ENCODE measurements around the gene UNKL. TPM values are rescaled to one million over a fixed set of nuclear protein-coding genes. Genes with fewer than 3 reads are reported as not detected.
"Not testable (repeated sequence)": the region's sequence is repeated elsewhere in the genome, so short reads cannot be mapped to it uniquely, and the experiment has no call there.

Gene UNKL
- total RNA-seq, 2 donors from 2014 or later: 46.4 to 48.3 TPM

GRCh38 chr16:1330260-1330914 is 84.1 kb downstream of the UNKL start:
- WGBS, 2 experiments (ENCODE audit: insufficient coverage in 1 of 2, insufficient read length in 1 of 2): 86 to 91% methylated on average over 8 to 17 of the region's 17 CpGs
- Mint-ChIP-seq H3K27ac (no peak overlapping the region), H3K4me1 (peaks cover 10% of the 10 kb centered on the region), H3K4me3 (no peak overlapping the region), H3K9me3 (peaks cover 2% of the 10 kb centered on the region), H3K27me3 (ENCODE audit: insufficient read depth) (peaks cover 19% of the 10 kb centered on the region), H3K36me3 (ENCODE audit: low read depth) (no peaks in the 10 kb centered on the region)
- Histone ChIP-seq H3K27me3 (ENCODE audit: control insufficient read depth, insufficient read depth, low read length, poor library complexity, severe bottlenecking) (peaks cover 29% of the 10 kb centered on the region), H3K9ac (ENCODE audit: extremely low read depth, low read length, poor library complexity, severe bottlenecking) (no peak overlapping the region), H3K27ac (ENCODE audit: low read depth, low read length) (no peak overlapping the region), H3K9me3 (ENCODE audit: control insufficient read depth, low read length) (no peaks in the 10 kb centered on the region), H3K4me3 (ENCODE audit: low read length) (no peak overlapping the region), H3K4me1 (ENCODE audit: control insufficient read depth, insufficient read depth, low read length) (peaks cover 11% of the 10 kb centered on the region), H3K36me3 (ENCODE audit: control insufficient read depth, insufficient read depth, low read length) (no peaks in the 10 kb centered on the region)
- TF ChIP-seq, protein P1, sequence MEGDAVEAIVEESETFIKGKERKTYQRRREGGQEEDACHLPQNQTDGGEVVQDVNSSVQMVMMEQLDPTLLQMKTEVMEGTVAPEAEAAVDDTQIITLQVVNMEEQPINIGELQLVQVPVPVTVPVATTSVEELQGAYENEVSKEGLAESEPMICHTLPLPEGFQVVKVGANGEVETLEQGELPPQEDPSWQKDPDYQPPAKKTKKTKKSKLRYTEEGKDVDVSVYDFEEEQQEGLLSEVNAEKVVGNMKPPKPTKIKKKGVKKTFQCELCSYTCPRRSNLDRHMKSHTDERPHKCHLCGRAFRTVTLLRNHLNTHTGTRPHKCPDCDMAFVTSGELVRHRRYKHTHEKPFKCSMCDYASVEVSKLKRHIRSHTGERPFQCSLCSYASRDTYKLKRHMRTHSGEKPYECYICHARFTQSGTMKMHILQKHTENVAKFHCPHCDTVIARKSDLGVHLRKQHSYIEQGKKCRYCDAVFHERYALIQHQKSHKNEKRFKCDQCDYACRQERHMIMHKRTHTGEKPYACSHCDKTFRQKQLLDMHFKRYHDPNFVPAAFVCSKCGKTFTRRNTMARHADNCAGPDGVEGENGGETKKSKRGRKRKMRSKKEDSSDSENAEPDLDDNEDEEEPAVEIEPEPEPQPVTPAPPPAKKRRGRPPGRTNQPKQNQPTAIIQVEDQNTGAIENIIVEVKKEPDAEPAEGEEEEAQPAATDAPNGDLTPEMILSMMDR (conservative IDR thresholded peaks at IDR 0.05): peak; percentile 94
- DNase-seq: peak; percentile 88

GRCh38 chr16:1328961-1329360 is 85.5 kb downstream of the UNKL start:
- not testable (repeated sequence) for H3K4me1 Mint-ChIP-seq; DNase-seq; H3K4me3 ChIP-seq (ENCODE audit: low read length); H3K9me3 Mint-ChIP-seq; H3K27ac ChIP-seq (ENCODE audit: low read depth, low read length); H3K36me3 Mint-ChIP-seq (ENCODE audit: low read depth); H3K9me3 ChIP-seq (ENCODE audit: control insufficient read depth, low read length); H3K27me3 Mint-ChIP-seq (ENCODE audit: insufficient read depth); H3K9ac ChIP-seq (ENCODE audit: extremely low read depth, low read length, poor library complexity, severe bottlenecking); H3K27ac Mint-ChIP-seq; H3K4me3 Mint-ChIP-seq
- Histone ChIP-seq H3K4me1 (ENCODE audit: control insufficient read depth, insufficient read depth, low read length) (peaks cover 11% of the 10 kb centered on the region), H3K27me3 (ENCODE audit: control insufficient read depth, insufficient read depth, low read length, poor library complexity, severe bottlenecking) (peaks cover 14% of the 10 kb centered on the region), H3K36me3 (ENCODE audit: control insufficient read depth, insufficient read depth, low read length) (peaks cover 11% of the 10 kb centered on the region)
- WGBS, 2 experiments (ENCODE audit: insufficient coverage in 1 of 2, insufficient read length in 1 of 2): 95 to 98% methylated on average over 8 to 10 of the region's 10 CpGs

GRCh38 chr16:1328136-1328535 is 86.4 kb downstream of the UNKL start:
- not testable (repeated sequence) for H3K9me3 ChIP-seq (ENCODE audit: control insufficient read depth, low read length); H3K9me3 Mint-ChIP-seq; DNase-seq; H3K4me3 Mint-ChIP-seq; H3K27ac ChIP-seq (ENCODE audit: low read depth, low read length); H3K4me3 ChIP-seq (ENCODE audit: low read length); H3K27ac Mint-ChIP-seq; H3K27me3 Mint-ChIP-seq (ENCODE audit: insufficient read depth); H3K27me3 ChIP-seq (ENCODE audit: control insufficient read depth, insufficient read depth, low read length, poor library complexity, severe bottlenecking); H3K4me1 Mint-ChIP-seq; H3K9ac ChIP-seq (ENCODE audit: extremely low read depth, low read length, poor library complexity, severe bottlenecking)
- Histone ChIP-seq H3K4me1 (ENCODE audit: control insufficient read depth, insufficient read depth, low read length) (peaks cover 11% of the 10 kb centered on the region), H3K36me3 (ENCODE audit: control insufficient read depth, insufficient read depth, low read length) (peaks cover 13% of the 10 kb centered on the region)
- H3K36me3 Mint-ChIP-seq (ENCODE audit: low read depth): peaks cover 14% of the 10 kb centered on the region
- 91 to 93% methylated on average over 16 to 20 of the region's 20 CpGs for WGBS, 2 experiments (ENCODE audit: insufficient coverage in 1 of 2, insufficient read length in 1 of 2)

DNA sequence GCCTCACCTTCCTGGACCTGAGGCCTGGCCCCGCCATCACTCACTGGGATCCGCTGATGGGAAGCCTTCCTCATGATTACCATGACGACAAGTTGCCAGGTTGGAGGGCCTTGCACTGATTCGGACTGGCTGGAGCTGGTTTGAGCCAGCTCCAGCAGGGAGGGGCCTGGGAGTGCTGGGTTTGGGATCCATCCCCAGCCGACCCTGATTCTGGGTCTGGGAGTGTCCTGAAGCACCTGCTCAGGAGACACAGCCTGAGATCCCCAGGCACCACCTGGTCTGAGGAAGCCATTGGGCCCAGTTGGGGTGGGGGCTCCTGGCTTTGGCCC is 86.9 kb downstream of the UNKL start:
- Mint-ChIP-seq H3K27me3 (ENCODE audit: insufficient read depth) (peaks cover 3% of the 10 kb centered on the region), H3K9me3 (peaks cover 2% of the 10 kb centered on the region), H3K4me3 (no peak overlapping the region), H3K36me3 (ENCODE audit: low read depth) (peaks cover 16% of the 10 kb centered on the region), H3K27ac (no peak overlapping the region), H3K4me1 (peaks cover 7% of the 10 kb centered on the region)
- H3K4me3 ChIP-seq (ENCODE audit: low read length): no peak overlapping the region
- H3K9ac ChIP-seq (ENCODE audit: extremely low read depth, low read length, poor library complexity, severe bottlenecking): no peak overlapping the region
- TF ChIP-seq, protein P1 (conservative IDR thresholded peaks at IDR 0.05): no peak
- H3K4me1 ChIP-seq (ENCODE audit: control insufficient read depth, insufficient read depth, low read length): peaks cover 5% of the 10 kb centered on the region
- no peak for DNase-seq
- H3K9me3 ChIP-seq (ENCODE audit: control insufficient read depth, low read length): no peaks in the 10 kb centered on the region
- H3K27ac ChIP-seq (ENCODE audit: low read depth, low read length): no peak overlapping the region
- H3K27me3 ChIP-seq (ENCODE audit: control insufficient read depth, insufficient read depth, low read length, poor library complexity, severe bottlenecking): peaks cover 2% of the 10 kb centered on the region
- 83% methylated on average over 5 of the region's 5 CpGs; no CpG with 5 or more reads in 1 of the 2 experiments for WGBS, 2 experiments (ENCODE audit: insufficient coverage in 1 of 2, insufficient read length in 1 of 2)
- H3K36me3 ChIP-seq (ENCODE audit: control insufficient read depth, insufficient read depth, low read length): peaks cover 13% of the 10 kb centered on the region

All from endodermal cell (in vitro differentiated cells).